ENCODE measurements around the gene TSNAX.

The TSNAX gene

GRCh38 chr1:231603598-231604275 lies 75.3 kb downstream of the TSNAX start:
- peak; percentile 66 to 85 (median 73) for DNase-seq

GRCh38 chr1:231604276-231604621 lies 75.8 kb downstream of the TSNAX start:
- DNase-seq, result no peak

GRCh38 chr1:231605149-231606100 lies 77.0 kb downstream of the TSNAX start:
- DNase-seq, result no peak

- DNase-seq, result no peak
These were observed 78.2 kb downstream of the TSNAX start for GRCh38 chr1:231606712-231607111.

GRCh38 chr1:231610388-231610787 lies 81.9 kb downstream of the TSNAX start:
- no peak for DNase-seq

- DNase-seq, result no peak
These were observed 82.6 kb downstream of the TSNAX start for GRCh38 chr1:231611111-231611510.

- no peak for DNase-seq
These were observed 83.4 kb downstream of the TSNAX start for GRCh38 chr1:231611851-231612250.

- no peak for DNase-seq
These were observed 84.1 kb downstream of the TSNAX start for GRCh38 chr1:231612393-231613089.

- peak in 2 of 3 experiments; percentile 5 to 11 for DNase-seq
These were observed 85.2 kb downstream of the TSNAX start for GRCh38 chr1:231613419-231614349.
